Nucleus accumbens (tissue), 56 donors: Measurements from ENCODE around the gene LMBRD2.
"Not testable (repeated sequence)": the region's sequence is repeated elsewhere in the genome, so short reads cannot be mapped to it uniquely, and the experiment has no call there.

Experiments used
- DNase-seq, 56 donors: peaks; one replicate each; lab custom pipeline; 2025; lab: John Stamatoyannopoulos, UW

The LMBRD2 gene

GRCh38 chr5:36162810-36163486 is 11.3 kb upstream of the LMBRD2 start:
- peak in 17 of 56 donors; percentile 14 to 62 (median 33) for DNase-seq

DNA sequence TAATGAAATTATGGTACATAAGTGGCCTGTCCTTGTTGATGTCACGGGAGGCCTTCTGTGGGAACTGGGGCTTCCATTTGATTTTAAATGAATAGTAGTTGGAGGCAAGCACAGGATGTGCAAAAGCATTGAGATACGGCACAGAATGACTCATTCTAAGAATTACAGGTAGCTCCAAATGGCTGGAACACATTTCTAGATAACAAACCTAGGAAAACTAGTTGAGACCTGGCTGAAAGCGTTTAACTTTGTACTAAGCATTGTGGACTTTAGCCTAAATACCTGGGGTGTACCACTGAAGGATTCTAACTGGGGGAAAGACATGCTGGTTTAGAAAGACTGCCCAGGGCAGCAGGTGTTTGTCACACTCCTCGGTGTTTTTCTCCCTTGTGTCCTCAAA is 9.7 kb upstream of the LMBRD2 start:
- DNase-seq, result no peak

DNA sequence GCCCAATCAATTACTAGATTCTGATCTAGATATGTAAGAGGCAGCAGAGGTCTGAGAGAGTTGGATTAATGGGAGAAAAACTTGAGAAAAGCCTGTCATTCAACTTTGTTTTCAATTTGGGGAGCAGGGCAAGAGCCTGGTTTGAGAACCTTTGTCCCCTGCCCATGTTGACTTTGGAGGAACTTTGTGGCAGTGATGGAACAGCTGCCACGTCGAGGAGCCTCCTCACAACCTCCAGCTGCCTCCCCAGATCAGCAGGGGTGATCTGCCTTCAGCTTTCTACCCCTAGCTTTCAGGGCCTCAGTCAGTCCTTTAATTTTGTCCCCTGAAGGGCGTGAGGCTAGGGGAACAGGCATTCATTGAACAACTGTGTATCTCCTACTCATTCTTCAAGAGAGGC is 8.9 kb upstream of the LMBRD2 start:
- no peak for DNase-seq

DNA sequence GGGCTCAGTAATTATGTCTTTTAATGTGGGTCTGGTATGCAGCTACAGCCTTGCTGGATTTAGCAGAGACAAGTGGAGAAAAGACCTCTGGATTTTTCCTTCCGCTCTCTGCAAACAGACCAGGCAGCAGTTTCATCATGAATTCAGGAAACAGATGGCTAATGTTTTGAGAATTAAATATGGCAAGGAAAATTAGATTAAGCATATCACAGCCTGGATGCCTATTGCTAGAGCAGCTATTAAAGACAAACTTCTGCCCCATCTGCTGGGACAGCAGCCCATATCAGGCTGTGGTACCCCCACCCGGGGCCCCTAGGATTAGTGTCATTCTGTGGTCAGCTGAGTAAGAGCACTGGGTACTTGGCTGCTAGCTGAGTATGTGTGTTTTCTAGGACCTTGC is 6.5 kb upstream of the LMBRD2 start:
- no peak for DNase-seq

DNA sequence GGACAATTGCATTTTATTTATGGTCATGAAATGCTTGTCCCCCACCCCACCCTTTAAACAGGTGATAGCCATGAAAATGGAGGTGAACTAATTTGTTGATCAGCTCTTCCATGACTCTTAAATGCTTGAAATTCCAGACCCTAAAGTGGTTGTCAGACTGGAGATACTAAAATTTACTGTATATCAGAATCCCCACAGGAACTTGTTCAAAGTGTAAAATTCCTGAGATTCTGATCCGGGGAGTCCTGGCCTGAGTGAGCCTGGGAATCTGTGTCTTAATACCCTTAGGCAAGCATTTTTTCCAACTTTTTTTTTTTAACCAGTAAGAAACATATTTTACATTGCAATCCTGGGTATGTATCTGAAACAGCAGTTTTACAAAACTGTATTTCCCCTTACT is 4.9 kb upstream of the LMBRD2 start:
- no peak for DNase-seq

- no peak for DNase-seq
These were observed 4.5 kb upstream of the LMBRD2 start for GRCh38 chr5:36156121-36156601.

GRCh38 chr5:36155291-36155690 is 3.6 kb upstream of the LMBRD2 start:
- no peak for DNase-seq

DNA sequence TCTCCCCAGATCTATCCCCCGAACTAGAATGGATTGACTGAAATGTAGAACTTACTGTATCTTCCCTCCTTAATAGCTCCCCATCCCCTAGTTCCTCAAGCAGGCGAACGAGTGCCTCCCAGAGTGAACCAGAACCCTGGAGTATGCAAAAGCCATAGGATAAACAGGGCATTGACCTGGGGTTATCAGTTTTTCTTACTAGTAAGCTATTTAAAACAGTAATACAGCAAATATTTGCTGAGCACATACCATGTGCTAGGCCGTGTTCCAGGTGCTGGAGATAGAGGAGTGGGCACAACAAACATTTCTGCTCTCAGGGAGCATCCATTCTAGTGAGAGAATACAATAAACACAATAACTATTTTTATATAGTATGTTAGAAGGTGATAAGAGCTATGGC is 2.0 kb upstream of the LMBRD2 start:
- DNase-seq, result no peak

DNA sequence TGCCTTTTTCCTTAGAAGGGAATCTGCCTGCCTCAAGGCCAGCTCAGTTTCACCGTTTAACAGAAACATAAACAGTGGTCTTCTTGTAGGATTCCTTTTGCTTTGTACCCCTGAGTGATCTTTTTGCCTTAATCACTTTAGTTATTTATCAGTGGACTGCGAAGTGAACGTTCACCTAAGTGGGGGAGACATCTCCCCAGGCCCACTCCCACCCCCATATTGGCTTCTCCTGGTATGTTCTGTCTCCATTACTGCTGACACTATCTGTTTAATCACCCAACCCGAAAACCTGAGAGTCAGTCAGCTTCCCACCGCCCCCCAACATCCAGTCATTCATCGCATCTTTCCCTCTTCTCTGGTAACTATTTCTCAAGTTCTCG is 1.6 kb upstream of the LMBRD2 start:
- no peak for DNase-seq

- DNase-seq, result peak in 1 of 56 donors; percentile 36
These were observed 924 bp upstream of the LMBRD2 start for GRCh38 chr5:36152324-36153297.

DNA sequence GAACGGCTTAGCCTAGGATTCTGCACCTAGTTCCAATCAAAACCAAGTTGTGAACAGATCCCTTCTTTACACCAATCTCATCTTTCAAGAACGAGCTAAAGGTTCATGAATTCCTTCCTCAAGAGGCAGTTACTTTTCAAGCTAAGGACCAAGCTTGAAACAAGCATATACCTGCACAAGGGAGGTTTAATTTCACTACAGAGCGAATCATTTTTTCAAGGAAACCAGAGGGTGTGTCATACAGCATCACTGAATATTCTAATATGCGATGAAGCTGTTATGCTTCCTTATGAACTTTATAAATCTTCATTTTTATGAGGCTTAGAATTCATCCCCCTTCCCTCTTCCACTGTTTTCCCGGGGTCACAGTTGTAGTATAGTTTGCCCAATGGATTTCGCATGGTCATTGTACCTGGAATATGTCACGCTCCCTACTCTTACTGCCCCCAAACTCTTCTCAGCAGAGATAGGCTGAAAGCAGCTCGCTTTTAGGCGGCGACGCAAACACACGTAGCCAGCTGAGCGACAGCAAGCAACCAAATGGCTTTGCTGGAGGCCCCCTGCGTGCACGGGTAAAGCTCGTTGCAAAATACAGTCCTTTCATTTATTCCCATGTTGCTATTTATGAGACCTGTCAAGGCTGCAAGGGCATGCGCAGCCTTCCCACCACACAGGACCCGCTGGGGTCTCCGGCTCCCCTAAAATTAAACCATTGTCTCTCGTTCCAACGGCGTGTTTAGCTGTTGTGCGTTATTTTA is 832 bp downstream of the LMBRD2 start:
- DNase-seq, result peak in 36 of 56 donors; percentile 5 to 76 (median 36)

DNA sequence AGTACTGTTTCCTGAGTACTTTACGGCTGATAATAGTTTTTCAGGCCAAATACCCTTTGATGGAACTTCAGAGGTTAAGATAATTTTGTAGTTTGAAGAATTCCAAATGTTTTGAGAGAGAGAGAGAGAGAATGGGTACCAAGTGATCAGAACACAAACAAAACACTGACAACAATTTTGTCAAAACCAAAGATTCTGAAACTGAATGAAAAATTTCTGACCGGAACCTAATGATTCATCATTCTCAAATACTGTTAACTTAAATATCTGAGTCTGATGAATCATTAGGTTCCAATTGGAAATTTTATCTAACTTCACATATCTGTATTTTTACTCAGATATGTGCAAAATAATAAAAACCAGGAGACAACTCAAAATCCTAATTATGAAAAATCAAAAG is 4.0 kb downstream of the LMBRD2 start:
- no peak for DNase-seq

DNA sequence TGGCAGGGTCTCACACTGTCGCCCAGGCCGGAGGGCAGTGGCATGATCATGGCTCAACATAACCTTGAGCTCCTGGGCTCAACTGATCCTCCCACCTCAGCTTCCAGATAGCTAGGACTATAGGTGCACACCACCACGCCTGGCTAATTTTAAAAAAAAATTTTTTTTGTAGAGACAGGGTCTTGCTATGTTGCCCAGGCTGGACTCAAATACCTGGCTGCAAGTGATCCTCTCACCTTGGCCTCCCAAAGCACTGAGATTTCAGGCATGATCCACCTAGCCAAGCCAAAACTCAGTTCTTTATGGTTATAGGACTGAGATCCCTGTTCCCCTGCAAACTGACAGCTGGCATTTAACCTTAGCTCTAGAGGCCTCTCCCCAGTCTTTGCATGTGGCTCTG is 5.3 kb downstream of the LMBRD2 start:
- DNase-seq, result no peak

- no peak for DNase-seq
These were observed 6.4 kb downstream of the LMBRD2 start for GRCh38 chr5:36145311-36145710.

- DNase-seq, result no peak
These were observed 12.6 kb downstream of the LMBRD2 start for GRCh38 chr5:36138900-36139683.

DNA sequence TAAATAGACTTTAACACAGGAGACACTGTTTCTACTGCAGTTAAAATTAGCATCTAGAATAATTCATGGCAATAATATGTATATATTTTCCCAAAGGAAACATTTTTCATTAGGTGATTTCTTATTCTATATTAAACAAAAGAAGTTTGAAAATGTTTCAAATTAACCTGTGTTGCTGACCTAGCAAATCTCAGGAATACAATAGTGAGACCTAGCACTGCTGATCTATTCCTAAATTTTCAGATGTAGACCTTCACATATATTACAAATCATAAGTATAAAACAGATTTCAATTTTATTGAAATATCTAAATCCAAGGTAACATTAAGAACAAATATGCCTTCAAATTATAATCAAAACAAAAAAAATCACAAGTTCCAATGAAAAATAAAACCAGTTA is 15.1 kb downstream of the LMBRD2 start:
- DNase-seq, result no peak

- no peak for DNase-seq
These were observed 15.7 kb downstream of the LMBRD2 start for GRCh38 chr5:36135988-36136387.

DNA sequence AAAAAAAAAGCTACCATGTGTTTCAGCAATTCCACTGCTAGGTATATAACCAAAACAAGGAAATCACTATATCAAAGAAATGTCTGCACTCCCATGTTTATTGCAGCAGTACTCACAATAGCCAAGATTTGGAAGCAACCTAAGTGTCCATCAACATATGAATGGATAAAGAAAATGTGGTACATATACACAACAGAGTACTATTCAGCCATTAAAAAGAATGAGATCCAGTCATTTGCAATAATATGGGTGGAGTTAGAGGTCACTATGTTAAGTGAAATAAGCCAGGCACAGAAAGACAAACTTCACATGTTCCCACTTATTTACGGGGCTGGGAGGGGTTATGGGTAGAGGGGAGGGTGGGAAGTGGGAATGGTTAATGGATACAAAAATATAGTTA is 18.7 kb downstream of the LMBRD2 start:
- not testable (repeated sequence) for DNase-seq

- DNase-seq, result not testable (repeated sequence)
These were observed 22.0 kb downstream of the LMBRD2 start for GRCh38 chr5:36129666-36130065.

DNA sequence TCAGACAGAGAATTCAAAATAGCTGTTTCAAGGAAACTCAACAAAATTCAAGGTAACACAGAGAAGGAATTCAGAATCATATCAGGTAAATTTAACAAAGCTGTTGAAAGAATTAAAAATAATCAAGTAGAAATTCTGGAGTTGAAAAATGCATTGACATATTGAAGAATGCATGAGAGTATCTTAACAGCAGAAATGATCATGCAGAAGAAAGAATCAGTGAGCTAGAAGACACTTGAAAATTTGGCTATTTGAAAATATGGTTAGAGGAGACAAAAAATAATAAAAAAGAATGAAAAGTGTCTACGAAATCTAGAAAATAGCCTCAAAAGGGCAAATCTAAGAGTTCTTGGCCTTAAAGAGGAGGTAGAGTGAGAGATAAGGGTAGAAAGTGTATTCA is 22.9 kb downstream of the LMBRD2 start:
- DNase-seq, result no peak
